ENCODE measurements around the gene ZNF420. TPM values are rescaled to one million over a fixed set of nuclear protein-coding genes. Genes with fewer than 3 reads are reported as not detected.

The ZNF420 gene
- total RNA-seq, 1 donor from 2014 or later, result 9.1 TPM

DNA sequence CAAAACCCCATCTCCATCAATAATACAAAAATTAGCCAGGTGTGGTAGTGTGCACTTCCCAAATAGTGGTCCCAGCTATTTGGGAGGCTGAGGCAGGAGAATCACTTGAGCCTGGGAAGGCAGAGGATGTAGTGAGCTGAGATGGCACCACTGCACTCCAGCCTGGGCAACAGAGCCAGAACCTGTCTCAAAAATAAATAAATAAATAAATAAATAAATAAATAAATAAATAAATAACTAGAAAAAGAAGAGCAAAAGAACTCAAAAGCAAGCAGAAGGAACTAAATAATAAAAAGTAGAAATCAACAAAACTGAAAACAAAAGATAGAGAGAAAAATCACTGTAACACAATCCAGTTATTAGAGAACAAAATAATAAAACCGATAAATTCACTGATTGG, 81.9 kb downstream of the ZNF420 start:
- H3K27me3 ChIP-seq (ENCODE audit: control insufficient read depth, insufficient read depth, low read length), result no peaks in the 10 kb centered on the region
- H3K36me3 ChIP-seq (ENCODE audit: control insufficient read depth, insufficient read depth, low read length), result no peaks in the 10 kb centered on the region
- TF ChIP-seq, protein P1, sequence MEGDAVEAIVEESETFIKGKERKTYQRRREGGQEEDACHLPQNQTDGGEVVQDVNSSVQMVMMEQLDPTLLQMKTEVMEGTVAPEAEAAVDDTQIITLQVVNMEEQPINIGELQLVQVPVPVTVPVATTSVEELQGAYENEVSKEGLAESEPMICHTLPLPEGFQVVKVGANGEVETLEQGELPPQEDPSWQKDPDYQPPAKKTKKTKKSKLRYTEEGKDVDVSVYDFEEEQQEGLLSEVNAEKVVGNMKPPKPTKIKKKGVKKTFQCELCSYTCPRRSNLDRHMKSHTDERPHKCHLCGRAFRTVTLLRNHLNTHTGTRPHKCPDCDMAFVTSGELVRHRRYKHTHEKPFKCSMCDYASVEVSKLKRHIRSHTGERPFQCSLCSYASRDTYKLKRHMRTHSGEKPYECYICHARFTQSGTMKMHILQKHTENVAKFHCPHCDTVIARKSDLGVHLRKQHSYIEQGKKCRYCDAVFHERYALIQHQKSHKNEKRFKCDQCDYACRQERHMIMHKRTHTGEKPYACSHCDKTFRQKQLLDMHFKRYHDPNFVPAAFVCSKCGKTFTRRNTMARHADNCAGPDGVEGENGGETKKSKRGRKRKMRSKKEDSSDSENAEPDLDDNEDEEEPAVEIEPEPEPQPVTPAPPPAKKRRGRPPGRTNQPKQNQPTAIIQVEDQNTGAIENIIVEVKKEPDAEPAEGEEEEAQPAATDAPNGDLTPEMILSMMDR (IDR thresholded peaks at IDR 0.05; ENCODE audit: insufficient read depth, low read length, poor library complexity, severe bottlenecking), result no peak
- H3K4me3 ChIP-seq (ENCODE audit: low read depth, low read length), result no peak overlapping the region
- no peak for DNase-seq (ENCODE audit: low read depth)

DNA sequence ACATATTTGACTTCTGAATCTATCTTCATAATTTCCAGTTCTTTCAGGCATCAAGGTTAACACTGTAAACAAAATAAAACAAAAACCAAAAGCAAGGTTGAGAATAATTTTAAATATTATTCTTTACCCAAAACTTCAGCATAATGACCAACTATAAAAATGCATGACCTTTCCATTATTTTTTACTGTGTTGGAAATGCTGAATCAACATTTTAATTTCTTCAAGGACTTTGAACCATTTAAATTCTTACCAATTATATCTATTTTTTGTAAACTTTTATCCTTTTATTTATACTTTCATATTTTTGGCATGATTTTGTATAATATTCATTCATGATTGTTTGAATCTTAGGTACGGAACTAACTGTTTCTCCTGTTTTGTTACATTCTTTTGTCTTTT, 87.4 kb downstream of the ZNF420 start:
- H3K27me3 ChIP-seq (ENCODE audit: control insufficient read depth, insufficient read depth, low read length), result no peaks in the 10 kb centered on the region
- TF ChIP-seq, protein P1 (IDR thresholded peaks at IDR 0.05; ENCODE audit: insufficient read depth, low read length, poor library complexity, severe bottlenecking), result no peak
- no peak overlapping the region for H3K4me3 ChIP-seq (ENCODE audit: low read depth, low read length)
- no peaks in the 10 kb centered on the region for H3K36me3 ChIP-seq (ENCODE audit: control insufficient read depth, insufficient read depth, low read length)
- DNase-seq (ENCODE audit: low read depth), result no peak

DNA sequence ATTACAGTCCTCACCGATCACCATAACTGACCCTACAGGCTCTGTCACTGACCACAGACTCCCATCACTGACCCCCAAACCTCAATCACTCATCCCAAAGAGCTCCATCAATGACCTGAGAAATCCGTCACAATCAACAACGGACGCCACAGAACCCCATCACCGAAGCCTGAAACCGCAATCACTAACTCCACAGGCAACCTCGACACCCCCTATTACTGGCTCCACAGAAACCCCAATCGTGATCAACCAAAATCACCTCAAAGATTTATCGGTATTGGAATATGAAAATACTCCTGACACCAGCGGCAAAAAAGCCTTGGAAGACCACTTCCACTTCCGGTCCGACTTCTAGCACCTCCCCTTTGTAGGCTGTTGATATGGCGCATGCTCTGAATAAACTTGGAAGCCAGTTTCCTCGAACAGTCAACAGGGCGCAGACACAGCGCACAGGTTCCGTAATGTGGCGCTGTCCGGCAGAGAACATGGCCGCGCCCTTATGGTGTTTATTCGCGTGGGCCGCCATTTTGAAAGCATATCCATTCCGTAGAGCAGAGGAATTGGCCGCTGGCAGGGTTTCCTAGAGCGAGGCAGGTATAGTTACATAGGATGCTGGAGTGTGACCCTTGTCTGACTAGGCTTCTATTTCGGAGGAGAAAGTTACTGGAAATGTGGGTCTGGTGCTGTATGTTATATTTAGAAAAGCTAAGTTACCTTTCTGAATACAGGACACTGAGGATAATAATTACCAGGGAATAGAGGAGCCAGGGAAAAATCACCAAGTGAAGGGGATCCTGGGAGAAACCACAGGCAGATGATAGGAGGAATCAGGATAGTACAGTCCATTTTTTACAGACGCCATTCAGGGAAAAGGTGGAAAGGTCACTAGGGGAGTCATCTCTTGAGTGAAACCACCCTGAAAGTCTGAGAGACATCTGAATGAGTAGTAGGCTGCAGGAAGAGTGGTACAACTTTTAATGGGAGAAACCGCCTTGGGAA, 94.4 kb downstream of the ZNF420 start, which contains the start of gene ZNF585A:
TSS of gene ZNF585A (minus strand) at position 328 of the 999 bp plus-strand sequence. CDS start 2,785 bp downstream, outside the sequence.
- Histone ChIP-seq H3K4me3 (ENCODE audit: low read depth, low read length) (peak within 1 kb of the TSS; percentile 85), H3K27me3 (ENCODE audit: control insufficient read depth, insufficient read depth, low read length) (no peaks in the 10 kb centered on the region), H3K36me3 (ENCODE audit: control insufficient read depth, insufficient read depth, low read length) (no peaks in the 10 kb centered on the region)
- TF ChIP-seq, protein P1 (IDR thresholded peaks at IDR 0.05; ENCODE audit: insufficient read depth, low read length, poor library complexity, severe bottlenecking), result no peak
- peak; percentile 94 for DNase-seq (ENCODE audit: low read depth)

Other genes starting within 250 kb of the ZNF420 start
- 2.8 and 3.6 TPM in 2 replicates for gene ZNF790, start 240.0 kb upstream of the ZNF420 start, total RNA-seq
- 2.3 and 3.1 TPM in 2 replicates for gene ZNF345, start 227.6 kb upstream of the ZNF420 start, total RNA-seq
- 3.0 and 4.0 TPM in 2 replicates for gene ZNF829, start 162.1 kb upstream of the ZNF420 start, total RNA-seq
- gene ZNF568, start 162.1 kb upstream of the ZNF420 start, total RNA-seq, result 5.7 and 6.8 TPM in 2 replicates
- 14.0 and 15.5 TPM in 2 replicates for gene ZNF585A, start 94.3 kb downstream of the ZNF420 start, total RNA-seq
- 16.4 and 21.2 TPM in 2 replicates for gene ZNF585B, start 132.1 kb downstream of the ZNF420 start, total RNA-seq
- 4.9 and 9.1 TPM in 2 replicates for gene ZNF383, start 139.8 kb downstream of the ZNF420 start, total RNA-seq